ENCODE results near the gene UROC1.

DNA sequence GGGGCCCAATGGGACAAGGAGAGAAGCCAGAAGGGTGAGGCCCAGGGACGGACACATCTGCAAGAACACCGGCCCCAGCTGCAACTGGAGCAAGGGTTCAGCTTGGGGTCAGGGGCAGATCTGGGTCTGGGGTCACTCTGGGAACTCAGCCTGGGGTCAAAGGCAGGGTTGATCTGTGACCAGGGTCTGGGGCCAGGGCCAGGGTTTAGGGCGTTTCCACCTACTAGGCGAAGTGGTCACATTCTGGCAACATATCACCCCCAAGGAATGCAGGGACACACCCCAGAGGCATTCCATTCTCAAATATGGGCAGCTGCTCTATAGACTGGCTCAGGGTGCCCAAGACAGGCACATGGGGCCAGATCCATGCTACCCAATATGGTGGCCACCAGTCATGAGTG is 9.0 kb downstream of the UROC1 start:
- TF ChIP-seq USF2 (IDR thresholded peaks at IDR 0.05; ENCODE audit: low read depth, low read length) = no peak
- TF ChIP-seq CTCF (conservative IDR thresholded peaks at IDR 0.05; ENCODE audit: low read depth, low read length) = no peak
- no peak for TF ChIP-seq SMC3 (IDR thresholded peaks at IDR 0.05; ENCODE audit: low read depth, low read length)
- TF ChIP-seq RFX5 (IDR thresholded peaks at IDR 0.05; ENCODE audit: low read depth, low read length) = no peak
